Measurements from ENCODE around the gene PRLHR.

Gene PRLHR

GRCh38 chr10:118551535-118552100 is 43.8 kb downstream of the PRLHR start:
- DNase-seq, result no peak

- DNase-seq, result no peak
These were observed 48.2 kb downstream of the PRLHR start for GRCh38 chr10:118547282-118547681.

GRCh38 chr10:118546479-118546878 is 49.0 kb downstream of the PRLHR start:
- DNase-seq, result no peak

GRCh38 chr10:118545381-118545780 is 50.1 kb downstream of the PRLHR start:
- DNase-seq, result no peak

- DNase-seq, result no peak
These were observed 51.0 kb downstream of the PRLHR start for GRCh38 chr10:118544401-118544948.

GRCh38 chr10:118543714-118544400 is 51.6 kb downstream of the PRLHR start:
- peak; percentile 69 for DNase-seq

- DNase-seq, result no peak
These were observed 52.7 kb downstream of the PRLHR start for GRCh38 chr10:118542745-118543144.

GRCh38 chr10:118542205-118542604 is 53.2 kb downstream of the PRLHR start:
- DNase-seq, result no peak

- no peak for DNase-seq
These were observed 53.7 kb downstream of the PRLHR start for GRCh38 chr10:118541718-118542117.
